Caco-2 (cell line): ENCODE data around the gene CRLF2. TPM values are rescaled to one million over a fixed set of nuclear protein-coding genes. Genes with fewer than 3 reads are reported as not detected.

ENCODE experiments used
- BruUV-seq: library from RNA; stranded (reverse); fragments of 400-500 nt; replicated peaks from 2 replicates; lab custom pipeline; 2021; lab: Mats Ljungman, UMichigan
- CTCF ChIA-PET: fragments of 300-600 bp; sonication (Branson Sonifier 250); formaldehyde crosslinking; loops from one replicate; lab custom pipeline; 2022; ENCODE audit warnings: antibody characterized with exemption; lab: Charles Lee
- POLR2A ChIA-PET: fragments of 300-600 bp; sonication (Branson Sonifier 250); formaldehyde crosslinking; loops from one replicate; lab custom pipeline; 2022; ENCODE audit warnings: antibody characterized with exemption; lab: Charles Lee
- DNase-seq, 2 experiments: peaks; one replicate each; pipeline versions ENCODE4 v3.0.0 to v3.0.0-alpha.2; 2020 to 2022
- H3K27me3 ChIP-seq: replicated peaks from 2 replicates; pipeline ENCODE4 v1.6.0; 2011; ENCODE audit warnings: low read length; ENCODE audit not compliant: control insufficient read depth, insufficient read depth
- H3K36me3 ChIP-seq: 2 replicates; pipeline ENCODE4 v1.5.1; 2011; ENCODE audit warnings: low read length; ENCODE audit not compliant: control insufficient read depth, insufficient read depth
- H3K4me1 ChIP-seq: fragments of 250-450 bp; sonication (Bioruptor Pico); 2 replicates; pipeline ENCODE4 v1.5.1; 2020; ENCODE audit warnings: mild to moderate bottlenecking
- H3K4me3 ChIP-seq: 2 replicates; pipeline ENCODE4 v1.5.1; 2011; ENCODE audit warnings: low read depth, mild to moderate bottlenecking, control low read depth, low read length
- H3K9me3 ChIP-seq: fragments of 250-450 bp; sonication (Bioruptor Pico); 2 replicates; pipeline ENCODE4 v1.5.1; 2020; ENCODE audit warnings: mild to moderate bottlenecking, moderate library complexity
- H3K27ac Mint-ChIP-seq: one replicate; pipeline ENCODE4 v1.8.0; 2022; ENCODE audit warnings: mixed read lengths; ENCODE audit not compliant: unreplicated experiment
- H3K27me3 Mint-ChIP-seq: one replicate; pipeline ENCODE4 v1.8.0; 2022; ENCODE audit warnings: mixed read lengths; ENCODE audit not compliant: insufficient read depth, unreplicated experiment
- H3K36me3 Mint-ChIP-seq: one replicate; pipeline ENCODE4 v1.8.0; 2022; ENCODE audit warnings: mild to moderate bottlenecking, mixed read lengths; ENCODE audit not compliant: insufficient read depth, unreplicated experiment
- H3K4me1 Mint-ChIP-seq: one replicate; pipeline ENCODE4 v1.8.0; 2022; ENCODE audit warnings: low read depth, mixed read lengths; ENCODE audit not compliant: unreplicated experiment
- H3K4me3 Mint-ChIP-seq: one replicate; pipeline ENCODE4 v1.8.0; 2022; ENCODE audit warnings: mild to moderate bottlenecking, moderate library complexity, mixed read lengths; ENCODE audit not compliant: unreplicated experiment
- H3K9me3 Mint-ChIP-seq: one replicate; pipeline ENCODE4 v1.8.0; 2022; ENCODE audit warnings: mixed read lengths; ENCODE audit not compliant: unreplicated experiment
- intact Hi-C: fragments of 100-400 bp; cut with micrococcal nuclease; formaldehyde crosslinking; loops from one replicate; pipeline ENCODE4 v1.10.0; 2022; ENCODE audit not compliant: unreplicated experiment
- total RNA-seq: library from RNA; stranded (reverse); gene quantifications from 2 replicates; pipeline ENCODE4 v1.2.3, GENCODE V29; 2022
- TF ChIP-seq, protein P1 (sequence below), 2 experiments: fragments of 200-600 bp in 1 of 2; IDR thresholded peaks; 1 replicate in 1 of 2; 2 replicates in 1 of 2; pipeline versions ENCODE4 v1.5.1 to v1.8.0; 2011 to 2022; ENCODE audit warnings: antibody characterized with exemption in 1 of 2, control low read depth in 1 of 2, inconsistent platforms in 1 of 2, low read depth in 1 of 2, low read length in 1 of 2, mild to moderate bottlenecking in 1 of 2, moderate library complexity in 1 of 2; ENCODE audit not compliant: insufficient read depth in 1 of 2, severe bottlenecking in 1 of 2, unreplicated experiment in 1 of 2

The CRLF2 gene
- total RNA-seq, 1 experiment from 2014 or later, result not detected

DNA sequence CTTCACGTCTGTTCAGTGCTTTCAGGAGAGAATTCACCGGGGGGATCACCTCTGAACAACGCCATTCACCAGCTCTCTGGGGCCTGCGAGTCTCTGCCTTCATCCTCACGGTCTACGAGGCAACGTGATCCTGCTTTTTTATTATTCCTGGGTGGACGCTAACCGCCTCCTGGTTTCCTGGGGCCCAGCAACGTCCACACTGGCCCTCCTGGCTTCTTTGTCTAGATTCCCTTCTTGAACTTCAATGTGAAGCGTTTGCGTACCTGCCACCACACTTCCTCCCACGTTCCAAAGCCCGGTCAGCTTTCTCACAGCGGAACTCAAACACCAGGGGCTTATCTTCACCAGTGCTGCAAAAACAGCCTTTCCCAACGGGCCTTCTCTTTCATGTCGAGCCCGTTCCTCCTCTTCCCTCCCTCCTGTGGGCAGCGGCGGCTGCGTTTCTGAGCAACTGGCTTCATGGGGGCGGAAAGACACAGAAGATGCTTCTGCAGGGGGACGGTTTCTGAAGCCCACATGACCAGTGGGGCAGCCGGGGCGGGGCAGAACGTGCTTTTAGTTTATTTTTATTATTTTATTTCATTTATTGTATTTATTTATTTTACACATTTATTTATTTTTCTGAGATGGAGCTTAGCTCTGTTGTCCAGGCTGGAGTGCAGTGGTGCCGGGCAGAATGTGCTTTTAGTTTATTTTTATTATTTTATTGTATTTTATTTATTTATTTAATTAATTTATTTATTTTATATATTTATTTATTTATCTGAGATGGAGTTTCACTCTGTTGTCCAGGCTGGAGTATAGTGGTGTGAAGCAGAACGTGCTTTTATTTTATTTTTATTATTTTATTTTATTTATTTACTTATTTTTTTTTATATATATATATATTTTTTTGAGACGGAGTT lies 64.6 kb downstream of the CRLF2 start:
- H3K4me3 ChIP-seq, result no peak overlapping the region
- DNase-seq, result no peak
- Mint-ChIP-seq H3K4me3 (no peak overlapping the region), H3K27me3 (peaks cover 12% of the 10 kb centered on the region), H3K27ac (no peak overlapping the region), H3K9me3 (peaks cover 17% of the 10 kb centered on the region), H3K36me3 (no peaks in the 10 kb centered on the region), H3K4me1 (no peaks in the 10 kb centered on the region)
- no peaks in the 10 kb centered on the region for H3K4me1 ChIP-seq
- intact Hi-C loops, result no loop called here
- TF ChIP-seq, protein P1, sequence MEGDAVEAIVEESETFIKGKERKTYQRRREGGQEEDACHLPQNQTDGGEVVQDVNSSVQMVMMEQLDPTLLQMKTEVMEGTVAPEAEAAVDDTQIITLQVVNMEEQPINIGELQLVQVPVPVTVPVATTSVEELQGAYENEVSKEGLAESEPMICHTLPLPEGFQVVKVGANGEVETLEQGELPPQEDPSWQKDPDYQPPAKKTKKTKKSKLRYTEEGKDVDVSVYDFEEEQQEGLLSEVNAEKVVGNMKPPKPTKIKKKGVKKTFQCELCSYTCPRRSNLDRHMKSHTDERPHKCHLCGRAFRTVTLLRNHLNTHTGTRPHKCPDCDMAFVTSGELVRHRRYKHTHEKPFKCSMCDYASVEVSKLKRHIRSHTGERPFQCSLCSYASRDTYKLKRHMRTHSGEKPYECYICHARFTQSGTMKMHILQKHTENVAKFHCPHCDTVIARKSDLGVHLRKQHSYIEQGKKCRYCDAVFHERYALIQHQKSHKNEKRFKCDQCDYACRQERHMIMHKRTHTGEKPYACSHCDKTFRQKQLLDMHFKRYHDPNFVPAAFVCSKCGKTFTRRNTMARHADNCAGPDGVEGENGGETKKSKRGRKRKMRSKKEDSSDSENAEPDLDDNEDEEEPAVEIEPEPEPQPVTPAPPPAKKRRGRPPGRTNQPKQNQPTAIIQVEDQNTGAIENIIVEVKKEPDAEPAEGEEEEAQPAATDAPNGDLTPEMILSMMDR (IDR thresholded peaks at IDR 0.05; ENCODE audit: insufficient read depth in 1 of 2, low read depth in 1 of 2, low read length in 1 of 2, severe bottlenecking in 1 of 2, unreplicated experiment in 1 of 2), result no peak
- no TSS peak for BruUV-seq
- H3K36me3 ChIP-seq, result no peaks in the 10 kb centered on the region
- no peaks in the 10 kb centered on the region for H3K9me3 ChIP-seq
- CTCF ChIA-PET, result no interaction called here
- POLR2A ChIA-PET, result no interaction called here
- no peaks in the 10 kb centered on the region for H3K27me3 ChIP-seq

DNA sequence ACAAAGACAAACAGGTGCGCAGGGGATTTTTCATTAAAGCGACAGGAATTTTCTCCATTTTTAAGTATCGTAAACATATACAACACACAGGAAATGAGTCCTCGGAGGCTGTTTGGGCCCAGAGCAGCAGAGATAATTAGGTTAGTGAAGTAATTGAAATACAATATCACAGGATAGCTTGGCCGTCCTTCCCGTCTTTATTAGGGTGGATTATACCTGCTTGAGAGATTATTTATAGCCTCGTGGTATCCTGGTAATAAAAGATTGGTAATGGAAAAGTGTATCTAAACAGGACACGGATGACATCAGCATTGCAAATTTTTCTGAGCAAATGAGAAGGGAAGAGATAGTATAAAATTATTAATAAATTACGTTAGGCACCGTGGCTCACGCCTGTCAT lies 68.2 kb downstream of the CRLF2 start:
- no peak overlapping the region for H3K4me3 ChIP-seq
- no peaks in the 10 kb centered on the region for H3K36me3 Mint-ChIP-seq
- TF ChIP-seq, protein P1 (IDR thresholded peaks at IDR 0.05; ENCODE audit: insufficient read depth in 1 of 2, low read depth in 1 of 2, low read length in 1 of 2, severe bottlenecking in 1 of 2, unreplicated experiment in 1 of 2), result no peak
- intact Hi-C loops, result no loop called here
- DNase-seq, result no peak
- no peaks in the 10 kb centered on the region for H3K4me1 ChIP-seq
- no peaks in the 10 kb centered on the region for H3K9me3 Mint-ChIP-seq
- H3K4me3 Mint-ChIP-seq, result no peak overlapping the region
- CTCF ChIA-PET, result no interaction called here
- H3K9me3 ChIP-seq, result no peaks in the 10 kb centered on the region
- POLR2A ChIA-PET, result no interaction called here
- no peaks in the 10 kb centered on the region for H3K27me3 ChIP-seq
- no peaks in the 10 kb centered on the region for H3K4me1 Mint-ChIP-seq
- no peaks in the 10 kb centered on the region for H3K27me3 Mint-ChIP-seq
- no TSS peak for BruUV-seq
- no peaks in the 10 kb centered on the region for H3K36me3 ChIP-seq
- H3K27ac Mint-ChIP-seq, result no peak overlapping the region

Other genes with a start within 250 kb of the CRLF2 start
- 14.8 and 17.4 TPM in 2 replicates for gene CSF2RA, start 56.2 kb upstream of the CRLF2 start, total RNA-seq
- gene IL3RA, start 124.1 kb upstream of the CRLF2 start, total RNA-seq, result 0.21 TPM in 1 of 2 replicates, not detected in the other
- 450 and 455 TPM in 2 replicates for gene SLC25A6, start 179.5 kb upstream of the CRLF2 start, total RNA-seq
- 15.4 and 17.4 TPM in 2 replicates for gene ASMTL, start 240.3 kb upstream of the CRLF2 start, total RNA-seq